Measurements from ENCODE around the gene PBRM1.

GRCh38 chr3:52535411-52536111 is 150.2 kb downstream of the PBRM1 start:
- TF ChIP-seq CTCF (IDR thresholded peaks at IDR 0.05) (no peak), POLR2A (IDR thresholded peaks at IDR 0.05) (no peak)
